ENCODE measurements around the gene UBA52. TPM values are rescaled to one million over a fixed set of nuclear protein-coding genes. Genes with fewer than 3 reads are reported as not detected.

Gene UBA52
- total RNA-seq, 1 experiment from 2014 or later = 1,265 TPM

DNA sequence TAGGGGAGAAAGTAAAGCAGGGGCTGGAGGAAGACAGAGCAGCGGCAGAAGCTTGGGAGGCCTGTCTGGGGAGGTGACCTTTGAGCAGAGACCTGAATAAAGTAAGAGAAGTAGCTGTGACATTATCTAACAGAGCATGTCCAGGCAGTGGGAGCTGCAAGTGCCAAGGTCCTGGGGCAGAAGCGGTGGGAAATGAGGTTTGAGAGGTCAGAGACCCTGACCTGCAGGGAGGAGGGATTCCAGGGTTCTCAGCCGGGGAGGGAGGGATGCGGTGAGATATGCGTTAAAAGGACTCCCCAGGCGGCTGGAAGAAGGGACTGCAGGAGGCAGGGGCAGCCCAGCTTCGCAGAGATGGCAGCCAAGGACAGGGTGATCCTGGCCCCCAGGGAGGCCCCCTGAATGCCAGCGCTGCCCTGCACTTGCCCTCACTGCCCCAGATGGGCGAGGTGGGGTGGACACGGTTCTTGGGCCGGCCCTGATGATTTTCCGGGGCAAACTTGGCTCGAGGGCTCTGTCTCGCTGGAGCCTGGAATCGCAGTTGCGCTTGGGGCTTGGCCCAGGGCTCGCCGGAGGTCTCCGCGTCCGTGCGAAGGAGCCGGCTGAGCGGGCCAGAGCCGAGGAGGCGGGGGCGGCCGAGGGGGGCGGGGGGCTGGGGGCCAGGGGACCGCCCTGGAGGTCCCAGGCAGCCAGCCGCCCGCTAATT lies 31.7 kb downstream of the UBA52 start:
- Histone ChIP-seq H3K14ac (ENCODE audit: insufficient read depth, low read length) (no peak overlapping the region; the same call in 1 of the 2 replicates), H2BK15ac (ENCODE audit: low read depth, low read length) (no peak overlapping the region), H3K9me3 (ENCODE audit: control insufficient read depth, low read depth, low read length) (no peaks in the 10 kb centered on the region), H3K79me1 (ENCODE audit: insufficient read depth, low read depth, low read length, poor library complexity, severe bottlenecking) (no peaks in the 10 kb centered on the region), H2AK5ac (ENCODE audit: insufficient read length, low read length) (no peak overlapping the region), H3K18ac (ENCODE audit: insufficient read length, low read depth, low read length) (no peak overlapping the region), H4K8ac (replicated peaks; ENCODE audit: insufficient read length, low read depth, low read length) (no peak overlapping the region), H3K4ac (ENCODE audit: low read depth, low read length) (no peak overlapping the region), H3K79me2 (ENCODE audit: insufficient read depth, low read length) (no peaks in the 10 kb centered on the region), H3K56ac (ENCODE audit: insufficient read length, low read depth, low read length) (no peak overlapping the region), H2BK20ac (ENCODE audit: low read depth, low read length, poor library complexity, severe bottlenecking) (no peak overlapping the region), H2BK5ac (ENCODE audit: insufficient read length, low read length) (no peak overlapping the region), H2BK12ac (ENCODE audit: insufficient read length, low read depth, low read length) (no peak overlapping the region), H3K27ac (ENCODE audit: insufficient read length, low read depth, low read length) (no peak overlapping the region), H3K9ac (ENCODE audit: extremely low read depth, insufficient read length, low read length) (no peak overlapping the region), H4K20me1 (ENCODE audit: control insufficient read depth, insufficient read depth, insufficient read length) (no peaks in the 10 kb centered on the region), H3K4me2 (ENCODE audit: insufficient read depth, insufficient read length, low read length) (peak overlapping the region; percentile 20), H3T11ph (ENCODE audit: low read length) (no peak overlapping the region), H4K91ac (ENCODE audit: insufficient read length, low read depth, low read length) (no peak overlapping the region), H3K23ac (ENCODE audit: insufficient read length, low read depth, low read length) (no peak overlapping the region), H3K23me2 (ENCODE audit: insufficient read length, low read depth, low read length, poor library complexity, severe bottlenecking) (peaks cover 3% of the 10 kb centered on the region), H2BK120ac (ENCODE audit: low read depth, low read length, poor library complexity, severe bottlenecking) (no peak overlapping the region), H2AFZ (ENCODE audit: low read length) (no peak overlapping the region), H3K4me1 (ENCODE audit: insufficient read depth, low read length) (no peaks in the 10 kb centered on the region; the same call in 1 of the 2 replicates), H3K27me3 (ENCODE audit: insufficient read depth, low read length) (peaks cover 47% of the 10 kb centered on the region), H4K5ac (ENCODE audit: insufficient read length, low read depth, low read length) (no peak overlapping the region)
- peak overlapping the region; percentile 29 to 61; a peak in 4 of 5 replicates for H3K4me3 Mint-ChIP-seq
- peak; percentile 71 for DNase-seq
- peaks cover 86% of the 10 kb centered on the region for H3K27me3 Mint-ChIP-seq (ENCODE audit: low read depth)
- H3K27ac Mint-ChIP-seq = no peak overlapping the region
- no CpG with 5 or more reads among the region's 32 CpGs for whole genome bisulfite sequencing (ENCODE audit: extremely low coverage, insufficient read length, low lambda C conversion rate)
- TF ChIP-seq, protein P1, sequence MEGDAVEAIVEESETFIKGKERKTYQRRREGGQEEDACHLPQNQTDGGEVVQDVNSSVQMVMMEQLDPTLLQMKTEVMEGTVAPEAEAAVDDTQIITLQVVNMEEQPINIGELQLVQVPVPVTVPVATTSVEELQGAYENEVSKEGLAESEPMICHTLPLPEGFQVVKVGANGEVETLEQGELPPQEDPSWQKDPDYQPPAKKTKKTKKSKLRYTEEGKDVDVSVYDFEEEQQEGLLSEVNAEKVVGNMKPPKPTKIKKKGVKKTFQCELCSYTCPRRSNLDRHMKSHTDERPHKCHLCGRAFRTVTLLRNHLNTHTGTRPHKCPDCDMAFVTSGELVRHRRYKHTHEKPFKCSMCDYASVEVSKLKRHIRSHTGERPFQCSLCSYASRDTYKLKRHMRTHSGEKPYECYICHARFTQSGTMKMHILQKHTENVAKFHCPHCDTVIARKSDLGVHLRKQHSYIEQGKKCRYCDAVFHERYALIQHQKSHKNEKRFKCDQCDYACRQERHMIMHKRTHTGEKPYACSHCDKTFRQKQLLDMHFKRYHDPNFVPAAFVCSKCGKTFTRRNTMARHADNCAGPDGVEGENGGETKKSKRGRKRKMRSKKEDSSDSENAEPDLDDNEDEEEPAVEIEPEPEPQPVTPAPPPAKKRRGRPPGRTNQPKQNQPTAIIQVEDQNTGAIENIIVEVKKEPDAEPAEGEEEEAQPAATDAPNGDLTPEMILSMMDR (conservative IDR thresholded peaks at IDR 0.05) = peak; percentile 43; the same call in 2 of the 3 replicates
- H3K9me3 Mint-ChIP-seq = no peaks in the 10 kb centered on the region; a peak in 1 of 5 replicates
- peaks cover 0 to 6% (median 0%) of the 10 kb centered on the region in 3 experiments; a peak in 2 of 7 replicates for H3K36me3 Mint-ChIP-seq (ENCODE audit: insufficient read depth in 1 of 3, low read depth in 3 of 3)
- H3K4me1 Mint-ChIP-seq = peaks cover 15 to 27% of the 10 kb centered on the region in 2 experiments

Measured in H9 (cell line).